Prostate gland (tissue), 2 donors: ENCODE data around the gene UBAC2.

Experiments used
- POLR2A ChIP-seq: fragments of 450-650 bp; IDR thresholded peaks from one replicate; pipeline ENCODE4 v1.6.1; 2016; ENCODE audit warnings: antibody characterized with exemption, mild to moderate bottlenecking
- POLR2AphosphoS5 ChIP-seq: sonication (generic); formaldehyde crosslinking; IDR thresholded peaks from one replicate; pipeline ENCODE4 v1.6.1; 2017; ENCODE audit warnings: antibody characterized with exemption
- TF ChIP-seq, protein P1 (sequence below), 4 experiments: fragments of 200-600 bp in 2 of 4; fragments of 450-650 bp in 2 of 4; sonication (generic) in 2 of 4; IDR thresholded peaks; 1 replicate in 3 of 4; 2 replicates in 1 of 4; pipeline ENCODE4 v1.5.1; 2016 to 2019; ENCODE audit warnings: antibody characterized with exemption in 4 of 4, mild to moderate bottlenecking in 2 of 4, moderate library complexity in 2 of 4

GRCh38 chr13:99254830-99255229 lies 54.2 kb downstream of the UBAC2 start:
- TF ChIP-seq, protein P1, sequence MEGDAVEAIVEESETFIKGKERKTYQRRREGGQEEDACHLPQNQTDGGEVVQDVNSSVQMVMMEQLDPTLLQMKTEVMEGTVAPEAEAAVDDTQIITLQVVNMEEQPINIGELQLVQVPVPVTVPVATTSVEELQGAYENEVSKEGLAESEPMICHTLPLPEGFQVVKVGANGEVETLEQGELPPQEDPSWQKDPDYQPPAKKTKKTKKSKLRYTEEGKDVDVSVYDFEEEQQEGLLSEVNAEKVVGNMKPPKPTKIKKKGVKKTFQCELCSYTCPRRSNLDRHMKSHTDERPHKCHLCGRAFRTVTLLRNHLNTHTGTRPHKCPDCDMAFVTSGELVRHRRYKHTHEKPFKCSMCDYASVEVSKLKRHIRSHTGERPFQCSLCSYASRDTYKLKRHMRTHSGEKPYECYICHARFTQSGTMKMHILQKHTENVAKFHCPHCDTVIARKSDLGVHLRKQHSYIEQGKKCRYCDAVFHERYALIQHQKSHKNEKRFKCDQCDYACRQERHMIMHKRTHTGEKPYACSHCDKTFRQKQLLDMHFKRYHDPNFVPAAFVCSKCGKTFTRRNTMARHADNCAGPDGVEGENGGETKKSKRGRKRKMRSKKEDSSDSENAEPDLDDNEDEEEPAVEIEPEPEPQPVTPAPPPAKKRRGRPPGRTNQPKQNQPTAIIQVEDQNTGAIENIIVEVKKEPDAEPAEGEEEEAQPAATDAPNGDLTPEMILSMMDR (IDR thresholded peaks at IDR 0.05) = no peak
- no peak for TF ChIP-seq POLR2AphosphoS5
- no peak for TF ChIP-seq POLR2A
